Epithelial cell of proximal tubule (primary cell): Measurements from ENCODE around the gene RIPOR3. TPM values are rescaled to one million over a fixed set of nuclear protein-coding genes. Genes with fewer than 3 reads are reported as not detected.

Experiments
- DNase-seq: peaks from one replicate; pipeline ENCODE4 v3.0.0-alpha.2; 2011; ENCODE audit warnings: low read depth
- H3K4me3 ChIP-seq: 2 replicates; pipeline ENCODE4 v1.5.1; 2011; ENCODE audit warnings: low read depth, mild to moderate bottlenecking, low read length
- total RNA-seq: library from RNA; depleted of rRNA; stranded (reverse); fragments of >200 nt; gene quantifications from 2 replicates; pipeline ENCODE4 v1.2.3, GENCODE V29; 2015
- TF ChIP-seq, protein P1 (sequence below): conservative IDR thresholded peaks from 2 replicates; pipeline ENCODE4 v1.5.1; 2012; ENCODE audit warnings: low read depth, mild to moderate bottlenecking, low read length

The RIPOR3 gene
- total RNA-seq, 1 donor from 2014 or later: 1.8 TPM

DNA sequence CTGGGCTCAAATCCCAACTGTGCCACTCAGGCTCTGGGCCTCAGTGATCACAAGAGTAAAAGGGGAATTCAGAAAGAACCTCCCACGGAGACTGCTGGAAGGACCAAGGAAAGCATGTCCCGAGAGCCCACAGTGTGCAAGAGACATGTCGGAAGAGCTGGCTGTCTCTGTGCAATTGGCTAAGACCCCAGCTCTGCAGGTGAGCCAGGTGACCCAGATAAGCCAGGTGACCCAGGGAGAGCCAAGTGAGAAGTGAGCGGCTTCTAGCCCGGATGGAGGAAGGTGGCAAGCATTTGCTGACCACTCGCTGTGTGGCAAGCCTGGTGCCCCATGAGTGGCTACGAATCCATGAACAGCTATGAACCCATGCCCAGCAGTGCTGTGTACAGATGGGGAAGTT is 59.1 kb downstream of the RIPOR3 start:
- DNase-seq: no peak
- TF ChIP-seq, protein P1, sequence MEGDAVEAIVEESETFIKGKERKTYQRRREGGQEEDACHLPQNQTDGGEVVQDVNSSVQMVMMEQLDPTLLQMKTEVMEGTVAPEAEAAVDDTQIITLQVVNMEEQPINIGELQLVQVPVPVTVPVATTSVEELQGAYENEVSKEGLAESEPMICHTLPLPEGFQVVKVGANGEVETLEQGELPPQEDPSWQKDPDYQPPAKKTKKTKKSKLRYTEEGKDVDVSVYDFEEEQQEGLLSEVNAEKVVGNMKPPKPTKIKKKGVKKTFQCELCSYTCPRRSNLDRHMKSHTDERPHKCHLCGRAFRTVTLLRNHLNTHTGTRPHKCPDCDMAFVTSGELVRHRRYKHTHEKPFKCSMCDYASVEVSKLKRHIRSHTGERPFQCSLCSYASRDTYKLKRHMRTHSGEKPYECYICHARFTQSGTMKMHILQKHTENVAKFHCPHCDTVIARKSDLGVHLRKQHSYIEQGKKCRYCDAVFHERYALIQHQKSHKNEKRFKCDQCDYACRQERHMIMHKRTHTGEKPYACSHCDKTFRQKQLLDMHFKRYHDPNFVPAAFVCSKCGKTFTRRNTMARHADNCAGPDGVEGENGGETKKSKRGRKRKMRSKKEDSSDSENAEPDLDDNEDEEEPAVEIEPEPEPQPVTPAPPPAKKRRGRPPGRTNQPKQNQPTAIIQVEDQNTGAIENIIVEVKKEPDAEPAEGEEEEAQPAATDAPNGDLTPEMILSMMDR: no peak
- no peak overlapping the region for H3K4me3 ChIP-seq

DNA sequence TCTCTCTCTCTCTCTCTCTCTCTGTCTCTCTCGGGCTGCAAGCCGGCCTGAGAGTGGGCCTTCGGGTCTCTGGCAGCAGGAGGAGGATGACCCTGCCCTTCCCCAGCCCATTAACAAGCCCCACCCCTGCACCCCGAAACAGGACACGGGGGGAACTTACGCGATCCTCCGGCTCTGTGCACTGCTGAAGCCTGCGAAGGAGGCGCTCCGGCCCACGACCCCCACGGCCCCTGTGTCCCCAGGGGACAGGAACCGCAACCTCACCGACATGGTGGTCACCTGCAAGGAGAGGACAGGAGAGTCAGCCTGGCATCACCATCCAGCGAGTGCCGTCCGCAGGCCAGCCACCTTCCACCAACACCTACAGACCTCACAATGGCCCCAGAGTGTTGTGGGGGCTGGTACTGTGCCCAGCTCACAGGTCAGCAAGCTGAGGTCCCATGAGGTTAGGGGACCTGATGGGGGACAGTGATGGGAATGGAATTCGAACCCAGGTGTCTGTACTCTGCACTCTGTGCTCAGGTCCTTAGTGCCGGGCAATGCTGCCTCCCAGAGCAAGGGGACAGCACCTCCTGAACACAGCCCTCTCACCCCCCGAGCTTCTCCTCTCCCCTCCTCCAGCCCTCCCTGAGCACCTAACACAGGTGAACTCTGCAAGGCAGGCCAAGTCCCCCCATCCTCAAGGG is 60.6 kb downstream of the RIPOR3 start:
- no peak overlapping the region for H3K4me3 ChIP-seq
- no peak for DNase-seq
- TF ChIP-seq, protein P1: no peak

DNA sequence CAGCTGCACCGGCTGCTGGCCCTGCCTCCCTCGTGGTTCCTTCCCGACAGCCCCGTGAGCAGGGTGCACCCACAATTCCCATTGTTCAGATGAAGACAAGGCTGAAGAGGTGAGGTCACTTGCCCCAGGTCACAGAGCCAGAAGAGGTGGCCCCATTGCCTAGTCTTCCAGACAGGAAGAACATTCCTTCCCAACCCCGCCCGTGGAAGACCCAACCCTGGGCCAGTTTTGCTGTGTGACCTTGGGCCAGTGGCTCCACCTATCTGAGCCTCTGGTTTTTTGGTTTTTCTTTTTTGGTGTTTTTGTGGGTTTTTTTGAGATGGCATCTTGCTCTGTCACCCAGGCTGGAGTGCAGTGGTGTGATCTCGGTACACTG is 61.7 kb downstream of the RIPOR3 start:
- DNase-seq: no peak
- TF ChIP-seq, protein P1: no peak
- no peak overlapping the region for H3K4me3 ChIP-seq

DNA sequence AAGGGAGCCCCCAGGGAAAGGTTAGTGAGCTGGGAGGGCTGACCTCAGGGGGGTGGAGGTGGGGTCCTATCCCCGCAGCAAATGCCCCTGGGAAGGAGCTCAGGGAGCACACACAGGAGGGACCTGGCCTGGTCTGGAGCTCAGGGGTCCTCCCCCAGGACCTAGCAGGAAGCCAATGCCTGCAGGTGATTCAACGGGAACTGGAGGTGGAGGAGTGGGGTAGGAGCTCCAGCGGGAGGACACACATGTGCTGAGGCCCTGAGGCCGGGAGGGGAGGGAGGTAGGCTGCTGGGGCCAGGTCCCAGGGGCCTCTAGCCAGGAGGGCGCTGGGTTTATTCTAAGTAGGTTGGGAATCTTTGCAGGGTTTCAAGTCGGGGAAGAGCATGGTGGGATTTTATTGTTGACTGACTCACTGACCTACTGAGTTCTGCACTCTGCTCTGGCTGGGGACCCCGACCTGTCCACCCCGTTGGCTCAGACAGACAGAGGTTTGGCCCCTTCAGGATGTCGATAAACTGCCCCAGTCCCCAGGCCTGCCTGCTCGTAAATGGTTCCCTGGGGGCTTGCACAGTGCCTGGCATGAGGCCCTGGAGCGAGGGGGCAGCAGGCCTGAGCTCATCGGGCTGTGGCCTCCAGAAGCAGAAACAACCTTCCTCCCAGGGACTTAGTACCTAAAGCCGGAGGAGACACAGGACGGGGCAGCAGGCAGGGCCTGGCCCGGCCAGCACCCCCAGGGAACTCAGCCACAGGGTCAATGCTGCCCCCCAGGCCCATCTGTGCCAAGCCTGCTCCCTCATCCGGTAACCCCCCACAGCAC is 62.3 kb downstream of the RIPOR3 start:
- no peak overlapping the region for H3K4me3 ChIP-seq
- TF ChIP-seq, protein P1: no peak
- DNase-seq: no peak

DNA sequence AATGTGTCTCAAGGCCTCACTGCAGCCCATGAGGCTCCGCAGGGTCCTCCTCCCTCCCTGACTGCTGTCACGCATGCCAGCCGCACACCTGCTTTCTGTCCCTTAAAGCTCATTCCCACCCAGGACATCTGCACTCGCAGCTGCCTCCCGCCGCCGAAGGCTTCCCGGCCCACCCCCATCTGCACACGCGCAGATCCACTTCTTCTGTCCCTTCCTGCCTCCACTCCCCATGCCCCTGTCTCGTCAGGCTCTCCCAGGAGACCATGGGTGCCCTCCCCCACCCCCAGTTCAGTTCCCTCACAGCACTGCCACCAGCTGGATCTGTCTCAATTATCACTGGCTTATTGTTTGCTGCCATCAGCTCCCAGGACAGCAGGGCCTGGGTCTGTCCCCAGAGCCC is 63.0 kb downstream of the RIPOR3 start:
- H3K4me3 ChIP-seq: no peak overlapping the region
- TF ChIP-seq, protein P1: no peak
- no peak for DNase-seq

DNA sequence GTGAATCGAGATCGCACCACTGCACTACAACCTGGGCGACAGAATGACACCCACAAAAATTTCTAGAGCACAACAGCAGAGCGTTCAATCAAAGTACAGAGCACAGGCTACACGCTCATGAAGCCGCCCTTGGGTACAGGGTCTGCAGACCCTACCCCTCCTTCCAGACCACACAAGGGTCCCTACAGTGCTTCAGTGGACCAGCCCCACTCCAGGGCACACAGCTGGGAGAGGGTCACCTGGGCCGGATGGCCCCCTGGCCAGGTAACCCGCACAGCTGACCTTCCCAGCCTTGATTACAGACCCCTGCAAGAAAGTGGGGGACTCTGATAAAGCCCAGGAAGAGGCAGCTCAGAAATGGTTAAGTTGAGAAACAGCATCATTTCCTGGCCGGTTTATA is 63.6 kb downstream of the RIPOR3 start:
- no peak overlapping the region for H3K4me3 ChIP-seq
- no peak for DNase-seq
- TF ChIP-seq, protein P1: no peak
